GM21528 (cell line): Measurements from ENCODE around the gene SUMF1.

Source experiments
- ATAC-seq: cut with Tn5 transposase; IDR thresholded peaks from one replicate; pipeline ENCODE4 v1.9.1; 2021; ENCODE audit warnings: mild to moderate bottlenecking, moderate library complexity; ENCODE audit not compliant: unreplicated experiment, low FRiP score

The SUMF1 gene

GRCh38 chr3:4498446-4498845 is 31.4 kb upstream of the SUMF1 start:
- ATAC-seq = no peak

GRCh38 chr3:4497843-4498324 is 30.8 kb upstream of the SUMF1 start:
- no peak for ATAC-seq

GRCh38 chr3:4497005-4497692 is 30.1 kb upstream of the SUMF1 start:
- ATAC-seq = no peak

- no peak for ATAC-seq
These were observed 29.0 kb upstream of the SUMF1 start for GRCh38 chr3:4496087-4496452.

- no peak for ATAC-seq
These were observed 28.4 kb upstream of the SUMF1 start for GRCh38 chr3:4495294-4496086.

- peak; percentile 22 for ATAC-seq
These were observed 27.8 kb upstream of the SUMF1 start for GRCh38 chr3:4494895-4495264.

- ATAC-seq = no peak
These were observed 27.1 kb upstream of the SUMF1 start for GRCh38 chr3:4493941-4494894.

- peak; percentile 91 for ATAC-seq
These were observed 26.2 kb upstream of the SUMF1 start, which contains the start of gene ITPR1 for GRCh38 chr3:4493014-4493940. ITPR1 (plus strand) TSS chr3:4493348; CDS start chr3:4516492, 23,144 bp downstream.

GRCh38 chr3:4492208-4493013 is 25.3 kb upstream of the SUMF1 start:
- ATAC-seq = peak; percentile 19

- no peak for ATAC-seq
These were observed 24.8 kb upstream of the SUMF1 start for GRCh38 chr3:4491855-4492207.

- no peak for ATAC-seq
These were observed 11.2 kb upstream of the SUMF1 start for GRCh38 chr3:4478261-4478660.

- no peak for ATAC-seq
These were observed 9.4 kb upstream of the SUMF1 start for GRCh38 chr3:4476496-4476895.

GRCh38 chr3:4475804-4476203 is 8.7 kb upstream of the SUMF1 start:
- ATAC-seq = no peak

- ATAC-seq = peak; percentile 52
These were observed 7.8 kb upstream of the SUMF1 start for GRCh38 chr3:4474683-4475490.

GRCh38 chr3:4472766-4473165 is 5.7 kb upstream of the SUMF1 start:
- no peak for ATAC-seq

GRCh38 chr3:4472312-4472711 is 5.2 kb upstream of the SUMF1 start:
- ATAC-seq = no peak

- ATAC-seq = no peak
These were observed 4.8 kb upstream of the SUMF1 start for GRCh38 chr3:4471907-4472306.

GRCh38 chr3:4467522-4467867 is 426 bp upstream of the SUMF1 start:
- ATAC-seq = no peak
